Neuronal stem cell (in vitro differentiated cells): ENCODE data around the gene PROM1.

Source experiments
- DNase-seq: peaks from one replicate; pipeline ENCODE4 v3.0.0-alpha.2; 2013; ENCODE audit warnings: low spot score
- H2AFZ ChIP-seq: one replicate; pipeline ENCODE4 v1.6.1; 2013; ENCODE audit warnings: mild to moderate bottlenecking, low read length, inconsistent platforms
- H2AK5ac ChIP-seq: 2 replicates; pipeline ENCODE4 v1.6.1; 2013; ENCODE audit warnings: low read depth, mild to moderate bottlenecking, inconsistent platforms, low read length, moderate library complexity, mixed read lengths
- H2BK120ac ChIP-seq: 2 replicates; pipeline ENCODE4 v1.6.1; 2013; ENCODE audit warnings: low read depth, mild to moderate bottlenecking, inconsistent platforms, low read length, moderate library complexity, mixed read lengths
- H2BK12ac ChIP-seq: one replicate; pipeline ENCODE4 v1.6.1; 2013; ENCODE audit warnings: low read length, inconsistent platforms
- H2BK15ac ChIP-seq: 2 replicates; pipeline ENCODE4 v1.6.1; 2013; ENCODE audit warnings: mild to moderate bottlenecking, low read length, inconsistent platforms, mixed read lengths
- H2BK5ac ChIP-seq: one replicate; pipeline ENCODE4 v1.6.1; 2013; ENCODE audit warnings: inconsistent platforms, mild to moderate bottlenecking, low read length, moderate library complexity
- H3K14ac ChIP-seq: one replicate; pipeline ENCODE4 v1.6.1; 2013; ENCODE audit warnings: low read length, inconsistent platforms
- H3K18ac ChIP-seq: 2 replicates; pipeline ENCODE4 v1.6.1; 2013; ENCODE audit warnings: low read length, inconsistent platforms
- H3K23ac ChIP-seq: 2 replicates; pipeline ENCODE4 v1.6.1; 2013; ENCODE audit warnings: low read depth, mild to moderate bottlenecking, mixed read lengths, low read length, inconsistent platforms; ENCODE audit not compliant: poor library complexity
- H3K27ac ChIP-seq: replicated peaks from 3 replicates; pipeline ENCODE4 v1.5.1; 2013; ENCODE audit warnings: low read length, inconsistent platforms
- H3K27me3 ChIP-seq, 3 experiments: 2 replicates each; pipeline ENCODE4 v1.6.1; 2013; ENCODE audit warnings: low read length in 3 of 3, mild to moderate bottlenecking in 2 of 3, inconsistent platforms in 1 of 3, low read depth in 1 of 3, mixed read lengths in 1 of 3, moderate library complexity in 1 of 3; ENCODE audit not compliant: control insufficient read depth in 3 of 3, insufficient read depth in 3 of 3
- H3K36me3 ChIP-seq, 2 donors: replicated peaks in 1 of 2; 2 replicates each; pipeline ENCODE4 v1.6.1; 2013; ENCODE audit warnings: low read length in 2 of 2; ENCODE audit not compliant: control insufficient read depth in 2 of 2, insufficient read depth in 2 of 2
- H3K4ac ChIP-seq: 2 replicates; pipeline ENCODE4 v1.6.1; 2013; ENCODE audit warnings: inconsistent platforms, mild to moderate bottlenecking, low read length, moderate library complexity
- H3K4me1 ChIP-seq, 2 donors: 1 replicate in 1 of 2; 2 replicates in 1 of 2; pipeline ENCODE4 v1.6.1; 2013; ENCODE audit warnings: low read length in 2 of 2, low read depth in 1 of 2; ENCODE audit not compliant: control insufficient read depth in 2 of 2, insufficient read depth in 1 of 2
- H3K4me2 ChIP-seq: one replicate; pipeline ENCODE4 v1.6.1; 2013; ENCODE audit warnings: mild to moderate bottlenecking, low read length, inconsistent platforms; ENCODE audit not compliant: insufficient read depth, poor library complexity, severe bottlenecking
- H3K4me3 ChIP-seq, 2 donors: 2 replicates each; pipeline ENCODE4 v1.5.1; 2013; ENCODE audit warnings: low read length in 2 of 2, mild to moderate bottlenecking in 2 of 2, inconsistent platforms in 1 of 2, moderate library complexity in 1 of 2
- H3K79me1 ChIP-seq: one replicate; pipeline ENCODE4 v1.6.1; 2013; ENCODE audit warnings: low read depth, mild to moderate bottlenecking, inconsistent platforms, low read length, moderate library complexity
- H3K9ac ChIP-seq: one replicate; pipeline ENCODE4 v1.6.1; 2013; ENCODE audit warnings: mild to moderate bottlenecking, low read depth, low read length, inconsistent platforms; ENCODE audit not compliant: poor library complexity
- H3K9me3 ChIP-seq, 2 donors: replicated peaks in 1 of 2; 2 replicates each; pipeline versions ENCODE3 to v1.6.1; 2013; ENCODE audit warnings: low read length in 2 of 2, mild to moderate bottlenecking in 2 of 2, inconsistent platforms in 1 of 2, low read depth in 1 of 2, mixed read lengths in 1 of 2, moderate library complexity in 1 of 2; ENCODE audit not compliant: control insufficient read depth in 2 of 2, insufficient read depth in 1 of 2
- H4K8ac ChIP-seq: one replicate; pipeline ENCODE4 v1.6.1; 2013; ENCODE audit warnings: low read depth, mild to moderate bottlenecking, inconsistent platforms, low read length, moderate library complexity
- H4K91ac ChIP-seq: one replicate; pipeline ENCODE4 v1.6.1; 2013; ENCODE audit warnings: low read length, low read depth, mild to moderate bottlenecking, inconsistent platforms; ENCODE audit not compliant: poor library complexity
- WGBS, 2 donors: extraction: QIAGEN DNeasy Blood & Tissue Kit; methylation state at CpG; one replicate each; pipeline ENCODE4 v1.1.7; 2013; ENCODE audit warnings: missing lambda C conversion rate in 2 of 2, mixed read lengths in 1 of 2; ENCODE audit not compliant: insufficient read length in 2 of 2, insufficient replicate concordance in 1 of 2; ENCODE audit errors: extremely low coverage in 2 of 2; 5-methylcytosine and 5-hydroxymethylcytosine counted together

Gene PROM1

DNA sequence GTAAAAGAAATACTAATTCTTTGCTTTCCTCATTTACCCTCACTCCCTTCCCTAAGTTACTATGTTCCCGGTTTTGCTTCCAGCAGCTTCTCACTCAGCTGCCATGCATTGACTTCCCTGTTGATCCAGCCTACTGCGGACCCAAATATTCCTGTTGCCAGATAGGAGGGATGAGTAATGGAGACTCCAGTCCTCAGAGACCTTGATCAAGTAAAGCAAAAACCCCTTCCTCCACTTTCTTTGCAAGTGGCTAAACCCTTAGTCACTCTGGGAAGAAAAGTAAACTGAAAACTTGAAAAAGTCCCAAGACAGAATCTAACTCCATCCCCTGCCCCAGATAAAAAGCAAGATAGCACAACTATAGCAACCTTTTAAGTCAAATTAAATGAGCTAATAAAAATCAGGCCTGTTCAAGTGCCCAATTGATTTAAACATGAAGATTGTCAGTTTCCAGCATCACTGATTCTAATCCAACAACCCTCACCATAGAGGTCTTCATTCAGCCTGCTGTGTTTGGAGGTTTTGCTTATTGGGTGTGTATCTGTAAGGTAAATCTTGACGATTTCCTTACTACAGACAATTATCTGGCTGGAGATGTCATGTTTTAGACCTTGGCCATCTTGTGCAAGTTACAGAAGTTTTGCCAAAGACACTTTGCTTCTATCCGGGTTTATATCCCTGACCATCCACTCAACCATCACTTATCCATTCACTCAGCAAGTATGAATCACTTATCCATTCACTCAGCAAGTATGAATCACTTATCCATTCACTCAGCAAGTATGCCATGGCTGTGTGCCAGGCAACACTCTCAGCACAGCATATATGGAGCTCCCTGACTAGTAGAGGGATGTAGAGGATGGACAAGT, 162.9 kb downstream of the PROM1 start:
- Histone ChIP-seq H2BK5ac (no peak overlapping the region), H3K18ac (no peak overlapping the region), H3K9ac (no peak overlapping the region), H3K4me1 (no peaks in the 10 kb centered on the region), H4K8ac (no peak overlapping the region), H3K4me3 (no peak overlapping the region), H3K9me3 (no peaks in the 10 kb centered on the region), H2AK5ac (no peak overlapping the region), H4K91ac (no peak overlapping the region), H2BK12ac (no peak overlapping the region), H2AFZ (no peak overlapping the region), H3K27ac (no peak overlapping the region), H3K36me3 (no peaks in the 10 kb centered on the region), H3K4ac (no peak overlapping the region), H3K14ac (no peak overlapping the region), H2BK15ac (no peak overlapping the region), H3K23ac (no peak overlapping the region), H2BK120ac (no peak overlapping the region), H3K79me1 (no peaks in the 10 kb centered on the region), H3K4me2 (no peak overlapping the region), H3K27me3 (peaks cover 0 to 3% (median 0%) of the 10 kb centered on the region in 3 experiments)
- DNase-seq, result no peak
- no CpG with 5 or more reads among the region's 4 CpGs for WGBS, 2 donors

DNA sequence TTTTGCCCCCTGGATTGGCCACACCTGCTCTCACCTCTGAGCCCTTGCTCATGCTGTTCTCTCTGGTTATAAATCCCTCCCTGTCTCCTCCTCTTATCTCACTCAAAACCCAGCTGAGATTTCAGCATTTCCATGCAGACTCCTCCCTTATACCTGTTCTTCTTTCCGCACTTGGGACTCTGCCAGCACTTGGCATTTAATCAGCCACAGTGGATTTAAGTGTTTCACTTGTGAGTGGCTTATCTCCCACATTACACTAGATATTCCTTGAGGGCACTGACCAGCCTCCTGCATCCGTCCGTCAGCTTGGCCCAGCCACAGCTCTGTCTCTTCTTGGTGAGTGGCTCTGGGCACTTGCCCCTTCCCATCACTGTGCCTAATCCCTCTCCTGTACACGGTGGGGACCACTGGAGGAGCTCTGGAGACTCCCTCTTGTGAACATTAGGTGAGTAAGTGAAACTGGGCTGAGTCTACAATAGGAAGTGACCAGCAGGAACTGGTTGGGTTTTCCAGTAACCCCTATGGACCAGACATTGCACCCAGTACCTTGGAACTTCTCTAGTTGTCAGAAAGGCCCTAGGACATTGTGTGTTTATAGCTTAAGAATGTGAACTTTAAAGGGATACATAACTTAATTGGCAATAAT, 165.2 kb downstream of the PROM1 start:
- H2AK5ac ChIP-seq, result no peak overlapping the region
- H3K36me3 ChIP-seq, result no peaks in the 10 kb centered on the region
- H3K4me1 ChIP-seq, result no peaks in the 10 kb centered on the region
- DNase-seq, result no peak
- H3K27ac ChIP-seq, result no peak overlapping the region
- H3K14ac ChIP-seq, result no peak overlapping the region
- H2BK5ac ChIP-seq, result no peak overlapping the region
- H2BK120ac ChIP-seq, result no peak overlapping the region
- H4K8ac ChIP-seq, result no peak overlapping the region
- H2BK15ac ChIP-seq, result no peak overlapping the region
- no peaks in the 10 kb centered on the region for H3K9me3 ChIP-seq
- H2BK12ac ChIP-seq, result no peak overlapping the region
- no peak overlapping the region for H3K18ac ChIP-seq
- no peak overlapping the region for H4K91ac ChIP-seq
- no peaks in the 10 kb centered on the region for H3K79me1 ChIP-seq
- H3K4me3 ChIP-seq, result no peak overlapping the region
- H2AFZ ChIP-seq, result no peak overlapping the region
- no peak overlapping the region for H3K4ac ChIP-seq
- H3K27me3 ChIP-seq, result peaks cover 0 to 5% (median 0%) of the 10 kb centered on the region in 3 experiments
- no peak overlapping the region for H3K9ac ChIP-seq
- no CpG with 5 or more reads among the region's 4 CpGs for WGBS, 2 donors
- no peak overlapping the region for H3K23ac ChIP-seq
- no peak overlapping the region for H3K4me2 ChIP-seq
